H9 (cell line): Measurements from ENCODE around the gene RNF157. TPM values are rescaled to one million over a fixed set of nuclear protein-coding genes. Genes with fewer than 3 reads are reported as not detected.

Experiments used
- DNase-seq: peaks from one replicate; pipeline ENCODE4 v3.0.0-alpha.2; 2017
- H2AFZ ChIP-seq: one replicate; pipeline ENCODE4 v1.6.1; 2013; ENCODE audit warnings: mild to moderate bottlenecking, low read length, control low read depth, moderate library complexity
- H2AK5ac ChIP-seq: 2 replicates; pipeline ENCODE4 v1.6.1; 2013; ENCODE audit warnings: low read length, control low read depth, mixed read lengths; ENCODE audit not compliant: insufficient read length
- H2BK120ac ChIP-seq: one replicate; pipeline ENCODE4 v1.6.1; 2013; ENCODE audit warnings: low read depth, mild to moderate bottlenecking, low read length, control low read depth, inconsistent platforms; ENCODE audit not compliant: poor library complexity, severe bottlenecking
- H2BK12ac ChIP-seq: 2 replicates; pipeline ENCODE4 v1.6.1; 2013; ENCODE audit warnings: low read length, control low read depth, mixed read lengths, low read depth; ENCODE audit not compliant: insufficient read length
- H2BK15ac ChIP-seq: 2 replicates; pipeline ENCODE4 v1.6.1; 2013; ENCODE audit warnings: low read depth, low read length, control low read depth
- H2BK20ac ChIP-seq: one replicate; pipeline ENCODE4 v1.6.1; 2013; ENCODE audit warnings: low read depth, mild to moderate bottlenecking, low read length, control low read depth, inconsistent platforms; ENCODE audit not compliant: poor library complexity, severe bottlenecking
- H2BK5ac ChIP-seq: 2 replicates; pipeline ENCODE4 v1.6.1; 2013; ENCODE audit warnings: low read length, control low read depth, mixed read lengths; ENCODE audit not compliant: insufficient read length
- H3K14ac ChIP-seq: 2 replicates; pipeline ENCODE4 v1.6.1; 2013; ENCODE audit warnings: low read length, control low read depth; ENCODE audit not compliant: insufficient read depth
- H3K18ac ChIP-seq: 2 replicates; pipeline ENCODE4 v1.6.1; 2013; ENCODE audit warnings: low read depth, mild to moderate bottlenecking, mixed read lengths, low read length, control low read depth; ENCODE audit not compliant: insufficient read length
- H3K23ac ChIP-seq: 2 replicates; pipeline ENCODE4 v1.6.1; 2013; ENCODE audit warnings: low read length, control low read depth, mixed read lengths, low read depth; ENCODE audit not compliant: insufficient read length
- H3K23me2 ChIP-seq: 2 replicates; pipeline ENCODE4 v1.6.1; 2013; ENCODE audit warnings: low read depth, mild to moderate bottlenecking, mixed read lengths, low read length, control low read depth; ENCODE audit not compliant: insufficient read length, poor library complexity, severe bottlenecking
- H3K27ac ChIP-seq: 2 replicates; pipeline ENCODE4 v1.5.1; 2013; ENCODE audit warnings: low read length, control low read depth, mixed read lengths, low read depth; ENCODE audit not compliant: insufficient read length
- H3K27me3 ChIP-seq: 2 replicates; pipeline ENCODE4 v1.6.1; 2013; ENCODE audit warnings: low read length, control low read depth, inconsistent platforms; ENCODE audit not compliant: insufficient read depth
- H3K4ac ChIP-seq: 2 replicates; pipeline ENCODE4 v1.6.1; 2013; ENCODE audit warnings: low read depth, mild to moderate bottlenecking, control low read depth, inconsistent platforms, low read length, moderate library complexity
- H3K4me1 ChIP-seq: 2 replicates; pipeline ENCODE4 v1.6.1; 2013; ENCODE audit warnings: low read length, control low read depth, inconsistent platforms; ENCODE audit not compliant: insufficient read depth
- H3K4me2 ChIP-seq: 2 replicates; pipeline ENCODE4 v1.6.1; 2013; ENCODE audit warnings: low read length, control low read depth, mixed read lengths; ENCODE audit not compliant: insufficient read length, insufficient read depth
- H3K56ac ChIP-seq: 2 replicates; pipeline ENCODE4 v1.6.1; 2013; ENCODE audit warnings: low read depth, mild to moderate bottlenecking, mixed read lengths, low read length, control low read depth; ENCODE audit not compliant: insufficient read length
- H3K79me1 ChIP-seq: 2 replicates; pipeline ENCODE4 v1.6.1; 2013; ENCODE audit warnings: low read depth, mild to moderate bottlenecking, moderate library complexity, low read length, control low read depth, inconsistent platforms; ENCODE audit not compliant: insufficient read depth, poor library complexity, severe bottlenecking
- H3K79me2 ChIP-seq: 2 replicates; pipeline ENCODE4 v1.6.1; 2013; ENCODE audit warnings: low read length, control low read depth, inconsistent platforms; ENCODE audit not compliant: insufficient read depth
- H3K9ac ChIP-seq: 2 replicates; pipeline ENCODE4 v1.6.1; 2013; ENCODE audit warnings: low read length, control low read depth, mixed read lengths; ENCODE audit not compliant: insufficient read length; ENCODE audit errors: extremely low read depth
- H3K9me3 ChIP-seq: one replicate; pipeline ENCODE4 v1.6.1; 2013; ENCODE audit warnings: low read depth, low read length, inconsistent platforms; ENCODE audit not compliant: control insufficient read depth
- H3T11ph ChIP-seq: one replicate; pipeline ENCODE4 v1.6.1; 2013; ENCODE audit warnings: mild to moderate bottlenecking, low read length, control low read depth, inconsistent platforms
- H4K20me1 ChIP-seq: one replicate; pipeline ENCODE4 v1.6.1; 2013; ENCODE audit not compliant: control insufficient read depth, insufficient read length, insufficient read depth
- H4K5ac ChIP-seq: 2 replicates; pipeline ENCODE4 v1.6.1; 2013; ENCODE audit warnings: low read depth, mild to moderate bottlenecking, mixed read lengths, low read length, control low read depth; ENCODE audit not compliant: insufficient read length
- H4K8ac ChIP-seq: replicated peaks from 2 replicates; pipeline ENCODE4 v1.6.1; 2013; ENCODE audit warnings: low read length, control low read depth, mixed read lengths, low read depth; ENCODE audit not compliant: insufficient read length
- H4K91ac ChIP-seq: 2 replicates; pipeline ENCODE4 v1.6.1; 2013; ENCODE audit warnings: low read depth, mild to moderate bottlenecking, moderate library complexity, mixed read lengths, low read length, control low read depth; ENCODE audit not compliant: insufficient read length
- H3K27ac Mint-ChIP-seq, 3 experiments: 2 replicates in 2 of 3; 3 replicates in 1 of 3; pipeline ENCODE4 v1.8.0; 2020 to 2021; ENCODE audit warnings: mixed read lengths in 3 of 3, mild to moderate bottlenecking in 1 of 3, moderate library complexity in 1 of 3
- H3K27me3 Mint-ChIP-seq: 2 replicates; pipeline ENCODE4 v1.8.0; 2021; ENCODE audit warnings: low read depth, mild to moderate bottlenecking, moderate library complexity, mixed read lengths
- H3K36me3 Mint-ChIP-seq, 3 experiments: 2 replicates in 2 of 3; 3 replicates in 1 of 3; pipeline ENCODE4 v1.8.0; 2020 to 2021; ENCODE audit warnings: low read depth in 3 of 3, mixed read lengths in 3 of 3; ENCODE audit not compliant: insufficient read depth in 1 of 3
- H3K4me1 Mint-ChIP-seq, 2 experiments: 2 replicates each; pipeline ENCODE4 v1.8.0; 2020; ENCODE audit warnings: mixed read lengths in 2 of 2
- H3K4me3 Mint-ChIP-seq, 2 experiments: 2 replicates in 1 of 2; 3 replicates in 1 of 2; pipeline ENCODE4 v1.8.0; 2020 to 2021; ENCODE audit warnings: mild to moderate bottlenecking in 2 of 2, mixed read lengths in 2 of 2, moderate library complexity in 1 of 2
- H3K9me3 Mint-ChIP-seq, 2 experiments: 2 replicates in 1 of 2; 3 replicates in 1 of 2; pipeline ENCODE4 v1.8.0; 2020; ENCODE audit warnings: mild to moderate bottlenecking in 2 of 2, mixed read lengths in 2 of 2, moderate library complexity in 1 of 2
- WGBS: extraction: QIAGEN DNeasy Blood & Tissue Kit; methylation state at CpG from one replicate; pipeline ENCODE4 v1.1.7; 2013; ENCODE audit warnings: missing lambda C conversion rate, low lambda C conversion rate, mixed read lengths; ENCODE audit not compliant: insufficient read length; ENCODE audit errors: extremely low coverage; 5-methylcytosine and 5-hydroxymethylcytosine counted together
- total RNA-seq: library from RNA; stranded (reverse); gene quantifications from 2 replicates; pipeline ENCODE4 v1.2.1, GENCODE V29; 2021
- TF ChIP-seq, protein P1 (sequence below): fragments of 200-600 bp; sonication (generic); conservative IDR thresholded peaks from 3 replicates; pipeline ENCODE4 v1.8.0; 2021; ENCODE audit warnings: antibody characterized with exemption, mild to moderate bottlenecking

RNF157 gene
- total RNA-seq, 1 experiment from 2014 or later = 9.9 TPM

DNA sequence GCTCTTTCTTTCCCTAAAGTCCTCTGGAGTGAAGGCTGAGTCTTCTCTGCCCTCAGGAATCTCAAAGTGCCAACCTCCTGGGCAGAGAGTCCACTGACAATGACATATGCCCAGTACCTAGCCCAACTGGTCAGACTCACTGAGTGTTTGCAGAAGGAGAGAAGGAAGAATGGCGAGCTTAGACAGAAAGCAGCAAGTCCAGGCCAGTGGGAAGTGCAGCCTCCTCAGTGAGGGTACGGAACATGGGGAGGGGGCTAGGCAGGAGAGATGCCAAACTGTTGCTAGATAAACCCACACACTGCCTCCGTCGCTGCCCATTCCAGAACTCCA is 137.4 kb downstream of the RNF157 start:
- H3K27me3 ChIP-seq = no peaks in the 10 kb centered on the region
- H2AFZ ChIP-seq = no peak overlapping the region
- no peak overlapping the region for H4K91ac ChIP-seq

More for the DNA sequence above, 137.4 kb downstream of the RNF157 start:
- no CpG with 5 or more reads among the region's 4 CpGs for whole genome bisulfite sequencing
- no peak overlapping the region for H3K14ac ChIP-seq
- Mint-ChIP-seq H3K27me3 (no peaks in the 10 kb centered on the region; the same call in none of the 2 replicates), H3K4me3 (peak overlapping the region; percentile 97 to 98), H3K9me3 (peaks cover 0 to 3% of the 10 kb centered on the region in 2 experiments; a peak in 1 of 5 replicates), H3K4me1 (peaks cover 18 to 29% of the 10 kb centered on the region in 2 experiments), H3K36me3 (peaks cover 21 to 44% (median 37%) of the 10 kb centered on the region in 3 experiments), H3K27ac (peak overlapping the region in 2 of 3 experiments; percentile 99; a peak in 4 of 7 replicates)
- no peak overlapping the region for H2AK5ac ChIP-seq
- no peak overlapping the region for H3K27ac ChIP-seq
- H3K79me2 ChIP-seq = no peaks in the 10 kb centered on the region
- no peak overlapping the region for H3K18ac ChIP-seq
- no peak overlapping the region for H2BK20ac ChIP-seq
- peaks cover 6% of the 10 kb centered on the region for H3K4me1 ChIP-seq
- no peaks in the 10 kb centered on the region for H3K79me1 ChIP-seq
- H4K20me1 ChIP-seq = peaks cover 4% of the 10 kb centered on the region
- no peak overlapping the region for H2BK5ac ChIP-seq
- TF ChIP-seq, protein P1, sequence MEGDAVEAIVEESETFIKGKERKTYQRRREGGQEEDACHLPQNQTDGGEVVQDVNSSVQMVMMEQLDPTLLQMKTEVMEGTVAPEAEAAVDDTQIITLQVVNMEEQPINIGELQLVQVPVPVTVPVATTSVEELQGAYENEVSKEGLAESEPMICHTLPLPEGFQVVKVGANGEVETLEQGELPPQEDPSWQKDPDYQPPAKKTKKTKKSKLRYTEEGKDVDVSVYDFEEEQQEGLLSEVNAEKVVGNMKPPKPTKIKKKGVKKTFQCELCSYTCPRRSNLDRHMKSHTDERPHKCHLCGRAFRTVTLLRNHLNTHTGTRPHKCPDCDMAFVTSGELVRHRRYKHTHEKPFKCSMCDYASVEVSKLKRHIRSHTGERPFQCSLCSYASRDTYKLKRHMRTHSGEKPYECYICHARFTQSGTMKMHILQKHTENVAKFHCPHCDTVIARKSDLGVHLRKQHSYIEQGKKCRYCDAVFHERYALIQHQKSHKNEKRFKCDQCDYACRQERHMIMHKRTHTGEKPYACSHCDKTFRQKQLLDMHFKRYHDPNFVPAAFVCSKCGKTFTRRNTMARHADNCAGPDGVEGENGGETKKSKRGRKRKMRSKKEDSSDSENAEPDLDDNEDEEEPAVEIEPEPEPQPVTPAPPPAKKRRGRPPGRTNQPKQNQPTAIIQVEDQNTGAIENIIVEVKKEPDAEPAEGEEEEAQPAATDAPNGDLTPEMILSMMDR = no peak
- H3K9me3 ChIP-seq = no peaks in the 10 kb centered on the region
- H3K4me2 ChIP-seq = peak overlapping the region; percentile 94
- no peak overlapping the region for H3T11ph ChIP-seq
- H2BK120ac ChIP-seq = no peak overlapping the region
- H3K23ac ChIP-seq = no peak overlapping the region
- H2BK12ac ChIP-seq = no peak overlapping the region
- peak overlapping the region; percentile 66 for H3K9ac ChIP-seq
- no peak overlapping the region for H2BK15ac ChIP-seq
- no peak overlapping the region for H3K56ac ChIP-seq
- H4K8ac ChIP-seq = no peak overlapping the region
- no peak for DNase-seq
- H3K4ac ChIP-seq = no peak overlapping the region
- peaks cover 11% of the 10 kb centered on the region for H3K23me2 ChIP-seq
- no peak overlapping the region for H4K5ac ChIP-seq
